NCI-H1105 treated with DMSO at 0.1 percent for 48 hours (cell line): ENCODE data around the gene ADGRL3.

ENCODE experiments used
- DNase-seq: peaks from one replicate; lab custom pipeline; 2025; lab: John Stamatoyannopoulos, UW

The ADGRL3 gene

DNA sequence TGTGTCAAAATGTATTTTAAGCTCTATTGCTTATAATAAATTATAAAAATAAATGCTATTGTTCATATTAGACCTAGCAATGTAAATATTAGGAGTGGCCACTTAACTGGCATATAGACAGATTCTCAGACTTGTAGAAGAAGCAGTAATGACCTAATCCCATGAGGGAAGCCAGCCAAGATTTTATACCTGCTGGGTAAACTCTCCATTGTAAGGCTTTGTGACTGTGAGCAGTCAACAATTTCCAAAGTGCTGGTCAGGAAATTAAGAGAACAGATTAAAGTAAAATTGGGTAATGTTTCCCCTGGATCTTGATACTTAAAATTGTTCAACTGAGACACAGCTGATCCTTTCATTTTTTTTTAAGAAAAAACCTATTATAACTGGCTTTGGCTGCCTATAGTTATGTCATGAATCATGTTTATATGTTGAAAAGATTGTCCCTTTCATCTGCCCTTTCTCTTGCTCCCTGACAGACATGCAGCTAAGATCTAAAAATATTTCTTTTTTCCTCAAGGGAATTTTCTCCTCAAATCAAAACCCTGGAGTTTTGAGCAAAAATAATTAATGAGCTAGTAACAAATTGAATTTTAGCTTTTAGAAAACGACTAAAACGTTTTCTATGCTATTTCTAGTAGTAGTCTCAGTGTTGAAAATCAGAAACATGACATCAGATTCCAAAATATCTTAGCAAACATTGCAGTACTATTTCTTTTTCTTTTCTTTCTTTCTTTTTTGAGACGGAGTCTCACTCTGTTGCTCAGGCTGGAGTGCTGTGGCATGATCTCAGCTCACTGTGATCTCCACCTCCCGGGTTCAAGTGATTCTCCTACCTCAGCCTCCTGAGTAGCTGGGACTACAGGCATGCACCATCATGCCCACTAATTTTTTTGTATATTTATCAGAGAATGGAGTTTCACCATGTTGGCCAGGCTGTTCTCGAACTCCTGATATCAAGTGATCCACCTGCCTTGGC is 77.9 kb downstream of the ADGRL3 start:
- DNase-seq: peak; percentile 87

DNA sequence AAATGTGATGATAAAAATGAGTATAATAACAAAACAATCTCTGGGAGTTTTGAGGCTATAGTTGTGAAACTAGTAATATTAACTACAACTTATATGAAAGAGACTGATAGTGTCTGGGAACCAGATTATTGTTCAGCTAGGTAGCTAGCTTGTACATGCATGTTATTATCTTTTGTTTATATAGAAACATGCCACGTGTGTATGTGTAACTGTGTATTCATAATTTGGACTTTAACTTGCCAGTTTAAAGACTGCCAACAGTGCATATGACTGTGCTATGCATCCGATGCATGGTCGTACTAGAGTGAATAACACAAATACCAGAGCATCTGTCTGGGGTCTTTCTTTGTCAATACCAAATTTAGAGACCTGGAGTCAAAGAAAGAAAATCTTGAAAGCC is 92.2 kb downstream of the ADGRL3 start:
- DNase-seq: no peak

- no peak for DNase-seq
These were observed 93.7 kb downstream of the ADGRL3 start for GRCh38 chr4:61293707-61294400.

GRCh38 chr4:61294936-61295335 is 94.8 kb downstream of the ADGRL3 start:
- DNase-seq: no peak

- no peak for DNase-seq
These were observed 96.0 kb downstream of the ADGRL3 start for GRCh38 chr4:61296144-61296543.

DNA sequence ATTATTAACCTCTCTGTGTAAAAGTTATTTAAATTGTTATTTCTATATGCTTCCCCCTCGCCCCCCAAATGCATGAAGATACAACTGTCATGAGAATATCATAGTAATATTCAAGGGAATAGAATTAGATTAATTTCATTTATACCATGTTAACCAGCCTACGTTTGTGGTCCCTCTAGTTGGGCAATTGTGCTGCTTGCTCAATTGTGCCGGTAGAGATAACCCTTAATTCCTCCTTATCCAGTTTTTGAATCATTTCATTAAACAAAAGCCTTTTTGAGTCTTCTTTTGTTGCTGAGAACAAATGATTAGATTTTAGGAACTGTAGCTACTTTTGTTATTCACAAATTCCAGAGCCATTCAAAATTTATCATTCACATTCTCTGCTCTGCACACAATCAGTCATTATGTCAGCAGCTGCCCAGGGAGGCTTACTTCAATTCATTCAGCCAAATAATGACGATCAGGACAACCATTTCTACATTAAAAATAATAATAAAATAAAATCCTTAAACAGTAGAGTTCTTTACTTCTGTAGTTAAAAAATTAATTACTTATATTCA is 98.1 kb downstream of the ADGRL3 start:
- no peak for DNase-seq

DNA sequence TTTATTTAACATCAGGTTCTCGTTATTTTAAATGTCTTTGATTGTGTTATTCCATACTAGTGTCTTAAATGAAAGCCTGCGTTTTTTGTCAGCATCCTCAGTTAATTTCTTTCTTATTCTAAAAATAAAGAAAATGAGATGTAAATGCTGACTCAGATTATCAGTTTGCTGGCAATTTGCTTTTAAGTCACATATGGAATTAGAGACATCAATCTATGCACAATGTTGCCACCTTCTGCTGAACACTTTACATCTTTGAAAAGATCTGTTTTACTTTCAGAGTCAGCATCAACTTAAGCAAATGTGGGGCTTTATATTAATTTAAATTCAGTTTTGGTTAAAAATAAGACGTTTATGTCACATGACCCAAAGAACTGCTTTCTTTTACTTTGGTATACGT is 99.2 kb downstream of the ADGRL3 start:
- DNase-seq: no peak

DNA sequence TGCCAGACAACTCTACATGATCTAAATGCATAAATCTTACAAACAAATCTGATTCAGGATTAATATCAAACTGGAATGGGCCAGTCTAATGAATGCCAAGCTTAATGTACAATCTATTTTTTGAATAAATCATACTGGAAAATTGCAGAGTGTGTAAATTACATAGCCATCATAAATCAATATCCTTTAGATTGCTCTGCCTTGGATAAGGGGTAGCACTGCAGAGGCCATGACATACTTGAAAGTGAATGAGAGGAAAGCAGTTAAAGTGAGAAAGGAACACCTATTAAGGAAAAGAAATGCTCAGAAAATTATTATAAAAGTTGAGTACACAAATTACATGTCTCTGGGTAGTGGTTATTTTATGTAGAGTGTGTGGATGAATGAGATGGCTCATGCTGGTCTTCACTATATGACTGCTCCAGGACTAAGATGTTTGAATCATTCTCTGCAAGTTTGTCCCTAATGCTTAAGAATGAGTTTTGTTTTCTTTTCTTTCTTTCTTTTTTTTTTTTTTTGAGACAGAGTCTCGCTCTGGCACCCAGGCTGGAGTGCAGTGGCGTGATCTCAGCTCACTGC is 100.2 kb downstream of the ADGRL3 start:
- DNase-seq: no peak

DNA sequence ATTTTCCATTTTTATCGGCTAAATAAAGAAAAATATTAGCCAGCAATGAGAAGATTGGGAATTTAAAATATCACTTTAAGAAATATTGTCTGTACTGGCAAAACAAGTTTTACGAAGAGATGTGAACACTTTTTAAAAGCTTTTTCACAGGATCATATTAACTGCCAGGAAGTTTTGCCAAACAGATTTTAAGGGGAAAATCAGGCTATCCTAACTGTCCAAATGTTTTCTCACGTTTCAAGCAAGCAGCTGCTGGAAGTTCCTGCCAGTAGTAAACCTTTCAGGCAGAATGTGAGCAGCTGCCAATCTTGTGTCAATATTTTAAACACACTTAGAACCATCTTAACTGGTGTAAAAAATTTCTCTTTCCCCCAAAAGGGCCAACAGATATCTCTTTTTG is 101.1 kb downstream of the ADGRL3 start:
- peak; percentile 29 for DNase-seq

- DNase-seq: no peak
These were observed 107.9 kb downstream of the ADGRL3 start for GRCh38 chr4:61308033-61308432.

GRCh38 chr4:61309616-61310015 is 109.5 kb downstream of the ADGRL3 start:
- no peak for DNase-seq

- DNase-seq: no peak
These were observed 112.4 kb downstream of the ADGRL3 start for GRCh38 chr4:61312526-61312925.

DNA sequence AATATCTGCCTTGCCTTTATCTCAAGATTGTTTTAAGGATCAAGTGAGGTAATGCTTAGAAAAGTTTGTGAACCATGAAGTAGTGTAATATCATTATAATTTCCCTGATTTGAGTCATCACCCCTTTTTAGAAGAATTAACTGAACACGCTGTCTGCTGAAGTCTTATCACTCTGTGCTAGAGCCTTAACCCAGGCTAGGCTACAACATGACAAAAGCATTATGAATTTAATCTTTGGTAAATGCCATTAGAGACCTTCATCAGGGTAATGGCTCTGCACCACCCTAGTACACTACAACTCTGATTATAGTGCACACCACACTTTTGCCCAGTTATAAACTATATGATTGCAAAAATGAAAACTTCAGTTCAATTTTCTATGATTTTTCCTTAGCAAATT is 118.3 kb downstream of the ADGRL3 start:
- no peak for DNase-seq

GRCh38 chr4:61319156-61319555 is 119.0 kb downstream of the ADGRL3 start:
- DNase-seq: no peak

DNA sequence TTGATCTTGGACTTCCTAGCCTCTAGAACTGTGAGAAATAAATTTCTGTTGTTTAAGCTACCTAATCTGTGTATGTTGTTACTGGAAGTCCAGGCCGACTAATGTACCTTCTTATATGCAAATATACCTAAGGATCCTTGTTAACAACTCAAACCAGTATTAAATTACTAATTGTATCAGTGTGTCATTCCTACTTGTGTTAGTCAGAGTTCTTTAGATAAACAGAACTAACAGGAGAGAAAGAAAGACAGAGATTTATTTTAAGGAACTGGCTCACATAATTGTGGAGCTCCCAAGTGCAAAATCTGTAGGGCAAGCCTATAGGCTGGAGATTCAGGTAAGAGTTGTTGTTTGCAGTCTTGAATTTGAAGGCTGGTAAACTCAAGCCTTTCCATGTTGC is 120.0 kb downstream of the ADGRL3 start:
- no peak for DNase-seq

GRCh38 chr4:61320631-61321030 is 120.5 kb downstream of the ADGRL3 start:
- no peak for DNase-seq

DNA sequence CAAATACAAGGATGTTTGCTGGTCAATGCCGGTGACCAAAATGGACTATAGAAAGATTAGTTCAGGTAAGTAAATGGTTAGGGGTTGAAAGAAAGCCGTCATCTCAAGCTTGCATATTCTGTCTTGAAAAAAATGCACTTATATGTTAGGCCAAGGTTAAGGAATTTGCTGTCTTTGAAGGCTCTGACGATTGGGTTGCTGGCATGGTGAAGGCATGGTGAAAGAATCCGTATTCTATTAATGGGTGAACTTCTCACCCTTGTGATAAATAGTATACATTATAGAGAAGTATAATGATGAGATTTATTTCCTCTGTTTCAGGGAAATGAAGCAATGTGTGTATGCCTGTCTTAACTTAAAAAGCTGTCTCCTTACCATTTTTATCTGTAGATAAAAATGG is 132.6 kb downstream of the ADGRL3 start:
- no peak for DNase-seq

GRCh38 chr4:61333490-61333889 is 133.4 kb downstream of the ADGRL3 start:
- no peak for DNase-seq

- DNase-seq: no peak
These were observed 135.2 kb downstream of the ADGRL3 start for GRCh38 chr4:61335241-61335763.

GRCh38 chr4:61336488-61336887 is 136.4 kb downstream of the ADGRL3 start:
- no peak for DNase-seq

DNA sequence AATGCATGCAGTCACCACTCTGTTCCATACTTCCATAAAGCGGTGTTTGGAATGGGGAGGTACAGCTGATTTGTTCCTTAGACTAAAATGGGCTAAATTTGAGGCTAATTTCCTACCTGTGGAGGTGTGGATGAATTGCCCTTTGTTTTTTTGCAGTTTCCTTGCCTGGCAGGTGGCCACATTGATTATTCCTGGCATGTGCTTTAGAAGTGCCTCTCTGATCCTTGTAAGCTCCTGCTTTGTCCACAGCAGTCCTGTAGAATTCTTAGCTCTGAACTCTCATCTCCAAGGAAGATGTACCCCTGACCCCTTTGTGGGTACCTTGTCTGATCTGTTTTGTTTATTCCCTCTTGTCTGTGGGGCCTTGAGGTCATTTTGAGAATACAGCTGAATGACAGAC is 136.8 kb downstream of the ADGRL3 start:
- DNase-seq: peak; percentile 10

- no peak for DNase-seq
These were observed 141.9 kb downstream of the ADGRL3 start for GRCh38 chr4:61342061-61342460.
